ENCODE results near the gene PLXNA4. TPM values are rescaled to one million over a fixed set of nuclear protein-coding genes. Genes with fewer than 3 reads are reported as not detected.

PLXNA4 gene
- total RNA-seq, 1 donor from 2014 or later = 133 TPM

GRCh38 chr7:132592936-132593335, 16.7 kb upstream of the PLXNA4 start:
- no peak for DNase-seq (ENCODE audit: low spot score)

- no peak for DNase-seq (ENCODE audit: low spot score)
Observed at GRCh38 chr7:132592231-132592920, 16.1 kb upstream of the PLXNA4 start.

GRCh38 chr7:132590162-132590561, 13.9 kb upstream of the PLXNA4 start:
- DNase-seq (ENCODE audit: low spot score) = no peak

- no peak for DNase-seq (ENCODE audit: low spot score)
Observed at GRCh38 chr7:132588596-132588995, 12.3 kb upstream of the PLXNA4 start.

- no peak for DNase-seq (ENCODE audit: low spot score)
Observed at GRCh38 chr7:132584796-132585494, 8.7 kb upstream of the PLXNA4 start.

GRCh38 chr7:132581431-132581830, 5.2 kb upstream of the PLXNA4 start:
- DNase-seq (ENCODE audit: low spot score) = no peak

- DNase-seq (ENCODE audit: low spot score) = no peak
Observed at GRCh38 chr7:132580717-132581285, 4.5 kb upstream of the PLXNA4 start.

- no peak for DNase-seq (ENCODE audit: low spot score)
Observed at GRCh38 chr7:132580277-132580676, 4.0 kb upstream of the PLXNA4 start.

- DNase-seq (ENCODE audit: low spot score) = no peak
Observed at GRCh38 chr7:132579260-132579899, 3.1 kb upstream of the PLXNA4 start.

- DNase-seq (ENCODE audit: low spot score) = no peak
Observed at GRCh38 chr7:132578826-132579225, 2.6 kb upstream of the PLXNA4 start.

- DNase-seq (ENCODE audit: low spot score) = no peak
Observed at GRCh38 chr7:132578050-132578370, 1.7 kb upstream of the PLXNA4 start.

GRCh38 chr7:132577206-132578049, 1.2 kb upstream of the PLXNA4 start:
- DNase-seq (ENCODE audit: low spot score) = no peak

- no peak for DNase-seq (ENCODE audit: low spot score)
Observed at GRCh38 chr7:132576721-132577085, 433 bp upstream of the PLXNA4 start.

GRCh38 chr7:132575419-132575981, 770 bp downstream of the PLXNA4 start:
- DNase-seq (ENCODE audit: low spot score) = no peak

GRCh38 chr7:132574223-132574622, 2.0 kb downstream of the PLXNA4 start:
- no peak for DNase-seq (ENCODE audit: low spot score)

GRCh38 chr7:132573251-132573955, 2.9 kb downstream of the PLXNA4 start:
- no peak for DNase-seq (ENCODE audit: low spot score)

GRCh38 chr7:132572526-132572925, 3.7 kb downstream of the PLXNA4 start:
- DNase-seq (ENCODE audit: low spot score) = no peak

GRCh38 chr7:132571970-132572369, 4.3 kb downstream of the PLXNA4 start:
- no peak for DNase-seq (ENCODE audit: low spot score)

- no peak for DNase-seq (ENCODE audit: low spot score)
Observed at GRCh38 chr7:132569884-132570614, 6.2 kb downstream of the PLXNA4 start.

- no peak for DNase-seq (ENCODE audit: low spot score)
Observed at GRCh38 chr7:132568962-132569361, 7.3 kb downstream of the PLXNA4 start.
